ENCODE results near the gene XCL2.

Gene XCL2

GRCh38 chr1:168512864-168513595 lies 30.8 kb downstream of the XCL2 start:
- TF ChIP-seq CREB1 (IDR thresholded peaks at IDR 0.05; ENCODE audit: low read depth) (no peak), EGR1 (IDR thresholded peaks at IDR 0.05) (no peak), MAX (IDR thresholded peaks at IDR 0.05) (no peak), TAF1 (IDR thresholded peaks at IDR 0.05; ENCODE audit: low read depth) (no peak), NFIC (IDR thresholded peaks at IDR 0.05) (no peak), TEAD4 (IDR thresholded peaks at IDR 0.05) (no peak), TCF12 (IDR thresholded peaks at IDR 0.05; ENCODE audit: low read depth) (no peak), YY1 (IDR thresholded peaks at IDR 0.05; ENCODE audit: low read depth) (no peak), RAD21 (IDR thresholded peaks at IDR 0.05; ENCODE audit: low read depth) (no peak), FOXM1 (IDR thresholded peaks at IDR 0.05; ENCODE audit: borderline replicate concordance, low read depth) (no peak), ZBTB7A (IDR thresholded peaks at IDR 0.05; ENCODE audit: low read depth) (no peak), CEBPB (IDR thresholded peaks at IDR 0.05) (no peak), EP300 (IDR thresholded peaks at IDR 0.05; ENCODE audit: borderline replicate concordance) (no peak)
- TF ChIP-seq, protein P1, sequence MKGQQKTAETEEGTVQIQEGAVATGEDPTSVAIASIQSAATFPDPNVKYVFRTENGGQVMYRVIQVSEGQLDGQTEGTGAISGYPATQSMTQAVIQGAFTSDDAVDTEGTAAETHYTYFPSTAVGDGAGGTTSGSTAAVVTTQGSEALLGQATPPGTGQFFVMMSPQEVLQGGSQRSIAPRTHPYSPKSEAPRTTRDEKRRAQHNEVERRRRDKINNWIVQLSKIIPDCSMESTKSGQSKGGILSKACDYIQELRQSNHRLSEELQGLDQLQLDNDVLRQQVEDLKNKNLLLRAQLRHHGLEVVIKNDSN (IDR thresholded peaks at IDR 0.05) = no peak
- TF ChIP-seq, protein P2, sequence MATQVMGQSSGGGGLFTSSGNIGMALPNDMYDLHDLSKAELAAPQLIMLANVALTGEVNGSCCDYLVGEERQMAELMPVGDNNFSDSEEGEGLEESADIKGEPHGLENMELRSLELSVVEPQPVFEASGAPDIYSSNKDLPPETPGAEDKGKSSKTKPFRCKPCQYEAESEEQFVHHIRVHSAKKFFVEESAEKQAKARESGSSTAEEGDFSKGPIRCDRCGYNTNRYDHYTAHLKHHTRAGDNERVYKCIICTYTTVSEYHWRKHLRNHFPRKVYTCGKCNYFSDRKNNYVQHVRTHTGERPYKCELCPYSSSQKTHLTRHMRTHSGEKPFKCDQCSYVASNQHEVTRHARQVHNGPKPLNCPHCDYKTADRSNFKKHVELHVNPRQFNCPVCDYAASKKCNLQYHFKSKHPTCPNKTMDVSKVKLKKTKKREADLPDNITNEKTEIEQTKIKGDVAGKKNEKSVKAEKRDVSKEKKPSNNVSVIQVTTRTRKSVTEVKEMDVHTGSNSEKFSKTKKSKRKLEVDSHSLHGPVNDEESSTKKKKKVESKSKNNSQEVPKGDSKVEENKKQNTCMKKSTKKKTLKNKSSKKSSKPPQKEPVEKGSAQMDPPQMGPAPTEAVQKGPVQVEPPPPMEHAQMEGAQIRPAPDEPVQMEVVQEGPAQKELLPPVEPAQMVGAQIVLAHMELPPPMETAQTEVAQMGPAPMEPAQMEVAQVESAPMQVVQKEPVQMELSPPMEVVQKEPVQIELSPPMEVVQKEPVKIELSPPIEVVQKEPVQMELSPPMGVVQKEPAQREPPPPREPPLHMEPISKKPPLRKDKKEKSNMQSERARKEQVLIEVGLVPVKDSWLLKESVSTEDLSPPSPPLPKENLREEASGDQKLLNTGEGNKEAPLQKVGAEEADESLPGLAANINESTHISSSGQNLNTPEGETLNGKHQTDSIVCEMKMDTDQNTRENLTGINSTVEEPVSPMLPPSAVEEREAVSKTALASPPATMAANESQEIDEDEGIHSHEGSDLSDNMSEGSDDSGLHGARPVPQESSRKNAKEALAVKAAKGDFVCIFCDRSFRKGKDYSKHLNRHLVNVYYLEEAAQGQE (IDR thresholded peaks at IDR 0.05; ENCODE audit: low read depth) = no peak

- TF ChIP-seq TAF1 (IDR thresholded peaks at IDR 0.05; ENCODE audit: low read depth) (no peak), CREB1 (IDR thresholded peaks at IDR 0.05; ENCODE audit: low read depth) (no peak), NFIC (IDR thresholded peaks at IDR 0.05) (no peak), EGR1 (IDR thresholded peaks at IDR 0.05) (no peak), FOXM1 (IDR thresholded peaks at IDR 0.05; ENCODE audit: borderline replicate concordance, low read depth) (no peak), MAX (IDR thresholded peaks at IDR 0.05) (no peak), ZBTB7A (IDR thresholded peaks at IDR 0.05; ENCODE audit: low read depth) (no peak), TEAD4 (IDR thresholded peaks at IDR 0.05) (no peak), TCF12 (IDR thresholded peaks at IDR 0.05; ENCODE audit: low read depth) (no peak), EP300 (IDR thresholded peaks at IDR 0.05; ENCODE audit: borderline replicate concordance) (no peak), RAD21 (IDR thresholded peaks at IDR 0.05; ENCODE audit: low read depth) (no peak), CEBPB (IDR thresholded peaks at IDR 0.05) (no peak), YY1 (IDR thresholded peaks at IDR 0.05; ENCODE audit: low read depth) (no peak)
- TF ChIP-seq, protein P2 (IDR thresholded peaks at IDR 0.05; ENCODE audit: low read depth) = no peak
- TF ChIP-seq, protein P1 (IDR thresholded peaks at IDR 0.05) = no peak
Measured at GRCh38 chr1:168509875-168510791, 33.7 kb downstream of the XCL2 start.

- no peak for TF ChIP-seq YY1 (IDR thresholded peaks at IDR 0.05; ENCODE audit: low read depth)
- TF ChIP-seq MAX (IDR thresholded peaks at IDR 0.05) = no peak
- TF ChIP-seq TCF12 (IDR thresholded peaks at IDR 0.05; ENCODE audit: low read depth) = no peak
- no peak for TF ChIP-seq ZBTB7A (IDR thresholded peaks at IDR 0.05; ENCODE audit: low read depth)
Measured at GRCh38 chr1:168509210-168509609, 34.6 kb downstream of the XCL2 start.

DNA sequence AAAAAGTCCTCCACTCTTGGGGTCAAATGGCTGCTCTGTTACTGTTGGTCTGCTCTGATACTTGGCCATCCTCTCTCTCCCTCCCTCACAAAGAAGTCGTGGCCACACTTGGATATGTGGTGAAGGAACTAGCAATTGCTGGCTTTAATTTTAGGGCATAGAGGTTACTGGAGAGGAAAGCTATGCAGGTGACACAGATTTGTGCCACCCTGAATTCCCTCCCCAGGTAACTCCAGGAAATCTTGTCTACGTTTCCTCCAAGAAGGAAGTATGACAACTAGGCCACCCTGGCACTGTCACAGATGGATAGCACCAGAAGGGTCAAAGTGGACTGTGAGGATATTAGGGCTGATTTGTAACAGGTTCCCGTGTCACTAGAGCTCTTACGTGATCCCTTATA lies 36.0 kb downstream of the XCL2 start:
- TF ChIP-seq TCF12 (IDR thresholded peaks at IDR 0.05; ENCODE audit: low read depth) = no peak
- TF ChIP-seq EP300 (IDR thresholded peaks at IDR 0.05; ENCODE audit: borderline replicate concordance) = no peak
- no peak for TF ChIP-seq MAX (IDR thresholded peaks at IDR 0.05)
- TF ChIP-seq TAF1 (IDR thresholded peaks at IDR 0.05; ENCODE audit: low read depth) = no peak
- TF ChIP-seq ZBTB7A (IDR thresholded peaks at IDR 0.05; ENCODE audit: low read depth) = no peak
- TF ChIP-seq CREB1 (IDR thresholded peaks at IDR 0.05; ENCODE audit: low read depth) = no peak
- TF ChIP-seq, protein P2 (IDR thresholded peaks at IDR 0.05; ENCODE audit: low read depth) = no peak
- TF ChIP-seq CEBPB (IDR thresholded peaks at IDR 0.05) = no peak
- TF ChIP-seq NFIC (IDR thresholded peaks at IDR 0.05) = no peak
- no peak for TF ChIP-seq YY1 (IDR thresholded peaks at IDR 0.05; ENCODE audit: low read depth)
- TF ChIP-seq FOXM1 (IDR thresholded peaks at IDR 0.05; ENCODE audit: borderline replicate concordance, low read depth) = no peak
- TF ChIP-seq, protein P1 (IDR thresholded peaks at IDR 0.05) = no peak
- TF ChIP-seq TEAD4 (IDR thresholded peaks at IDR 0.05) = no peak
- no peak for TF ChIP-seq EGR1 (IDR thresholded peaks at IDR 0.05)
- TF ChIP-seq RAD21 (IDR thresholded peaks at IDR 0.05; ENCODE audit: low read depth) = no peak
